ENCODE results near the gene GRIP1.

The GRIP1 gene

GRCh38 chr12:66693901-66694513, 15.1 kb upstream of the GRIP1 start:
- no peak for DNase-seq (ENCODE audit: low read depth in 2 of 2)

- DNase-seq (ENCODE audit: low read depth in 2 of 2) = no peak
Measured at GRCh38 chr12:66692986-66693385, 14.1 kb upstream of the GRIP1 start.

- no peak for DNase-seq (ENCODE audit: low read depth in 2 of 2)
Measured at GRCh38 chr12:66692170-66692569, 13.3 kb upstream of the GRIP1 start.

- no peak for DNase-seq (ENCODE audit: low read depth in 2 of 2)
Measured at GRCh38 chr12:66688846-66689439, 10.1 kb upstream of the GRIP1 start.

GRCh38 chr12:66684222-66684621, 5.3 kb upstream of the GRIP1 start:
- DNase-seq (ENCODE audit: low read depth in 2 of 2) = no peak

- DNase-seq (ENCODE audit: low read depth in 2 of 2) = no peak
Measured at GRCh38 chr12:66683822-66684221, 4.9 kb upstream of the GRIP1 start.

GRCh38 chr12:66683073-66683472, 4.2 kb upstream of the GRIP1 start:
- no peak for DNase-seq (ENCODE audit: low read depth in 2 of 2)

- DNase-seq (ENCODE audit: low read depth in 2 of 2) = no peak
Measured at GRCh38 chr12:66679461-66680084, 697 bp upstream of the GRIP1 start.

GRCh38 chr12:66676241-66676640, 2.6 kb downstream of the GRIP1 start:
- no peak for DNase-seq (ENCODE audit: low read depth in 2 of 2)

GRCh38 chr12:66674495-66675122, 4.3 kb downstream of the GRIP1 start:
- no peak for DNase-seq (ENCODE audit: low read depth in 2 of 2)

- no peak for DNase-seq (ENCODE audit: low read depth in 2 of 2)
Measured at GRCh38 chr12:66669541-66669940, 9.3 kb downstream of the GRIP1 start.

GRCh38 chr12:66668311-66668710, 10.6 kb downstream of the GRIP1 start:
- DNase-seq (ENCODE audit: low read depth in 2 of 2) = no peak

- DNase-seq (ENCODE audit: low read depth in 2 of 2) = no peak
Measured at GRCh38 chr12:66667906-66668305, 11.0 kb downstream of the GRIP1 start.

- no peak for DNase-seq (ENCODE audit: low read depth in 2 of 2)
Measured at GRCh38 chr12:66666481-66666880, 12.4 kb downstream of the GRIP1 start.

- no peak for DNase-seq (ENCODE audit: low read depth in 2 of 2)
Measured at GRCh38 chr12:66665435-66665985, 13.4 kb downstream of the GRIP1 start.

GRCh38 chr12:66664076-66664475, 14.8 kb downstream of the GRIP1 start:
- no peak for DNase-seq (ENCODE audit: low read depth in 2 of 2)

- no peak for DNase-seq (ENCODE audit: low read depth in 2 of 2)
Measured at GRCh38 chr12:66663611-66664010, 15.3 kb downstream of the GRIP1 start.

- no peak for DNase-seq (ENCODE audit: low read depth in 2 of 2)
Measured at GRCh38 chr12:66662729-66663128, 16.1 kb downstream of the GRIP1 start.

GRCh38 chr12:66662179-66662578, 16.7 kb downstream of the GRIP1 start:
- no peak for DNase-seq (ENCODE audit: low read depth in 2 of 2)

- no peak for DNase-seq (ENCODE audit: low read depth in 2 of 2)
Measured at GRCh38 chr12:66661357-66661756, 17.5 kb downstream of the GRIP1 start.

- DNase-seq (ENCODE audit: low read depth in 2 of 2) = no peak
Measured at GRCh38 chr12:66653796-66654195, 25.1 kb downstream of the GRIP1 start.

GRCh38 chr12:66648033-66648735, 30.7 kb downstream of the GRIP1 start:
- DNase-seq (ENCODE audit: low read depth in 2 of 2) = no peak

Data from stimulated activated CD4-positive, alpha-beta T cell treated with anti-CD3 and anti-CD28 coated beads, Interleukin-12 subunit alpha, Interleukin-12 subunit beta, amount 100 ng/mL, for 24 hours (primary cell).